Colonic mucosa (tissue), 4 donors: ENCODE measurements around the gene TTC9. TPM values are rescaled to one million over a fixed set of nuclear protein-coding genes. Genes with fewer than 3 reads are reported as not detected.

ENCODE experiments used
- DNase-seq: peaks from one replicate; pipeline ENCODE4 v3.0.0-alpha.2; 2020
- H3K27ac ChIP-seq: fragments of 200-600 bp; one replicate; pipeline ENCODE4 v1.8.0; 2021
- H3K27me3 ChIP-seq: fragments of 200-600 bp; one replicate; pipeline ENCODE4 v1.8.0; 2021
- H3K36me3 ChIP-seq: fragments of 200-600 bp; one replicate; pipeline ENCODE4 v1.8.0; 2021
- H3K4me1 ChIP-seq: fragments of 200-600 bp; one replicate; pipeline ENCODE4 v1.8.0; 2021; ENCODE audit warnings: mild to moderate bottlenecking
- H3K4me3 ChIP-seq: fragments of 200-600 bp; one replicate; pipeline ENCODE4 v1.8.0; 2021
- H3K9ac ChIP-seq, 2 donors: one replicate each; pipeline ENCODE4 v1.7.0; 2013; ENCODE audit warnings: control low read depth in 2 of 2, low read depth in 2 of 2, low read length in 2 of 2
- H3K9me3 ChIP-seq: fragments of 200-600 bp; one replicate; pipeline ENCODE4 v1.8.0; 2021
- intact Hi-C: fragments of 100-400 bp; cut with DNase I; formaldehyde crosslinking; loops from one replicate; pipeline ENCODE4 v1.14.1; 2022
- total RNA-seq, 2 donors: library from RNA; stranded (reverse); fragmentation: NEBNext Ultra II Directional in 1 of 2; extraction: Animal tissue kit (Norgen Biotek cat#: 25700) in 1 of 2; gene quantifications; one replicate each; pipeline ENCODE4 v1.2.1, GENCODE V29; 2021
- TF ChIP-seq, protein P1 (sequence below): fragments of 200-600 bp; IDR thresholded peaks from one replicate; pipeline ENCODE4 v1.8.0; 2022; ENCODE audit warnings: antibody characterized with exemption, mild to moderate bottlenecking
- donor health status: healthy.
- donor health status: DM: no; HTN: no; CAD: no.
- donor health status: DM: no; HTN: no; CAD: no.

TTC9 gene
- total RNA-seq, 2 donors from 2014 or later = 0.66 to 0.82 TPM

DNA sequence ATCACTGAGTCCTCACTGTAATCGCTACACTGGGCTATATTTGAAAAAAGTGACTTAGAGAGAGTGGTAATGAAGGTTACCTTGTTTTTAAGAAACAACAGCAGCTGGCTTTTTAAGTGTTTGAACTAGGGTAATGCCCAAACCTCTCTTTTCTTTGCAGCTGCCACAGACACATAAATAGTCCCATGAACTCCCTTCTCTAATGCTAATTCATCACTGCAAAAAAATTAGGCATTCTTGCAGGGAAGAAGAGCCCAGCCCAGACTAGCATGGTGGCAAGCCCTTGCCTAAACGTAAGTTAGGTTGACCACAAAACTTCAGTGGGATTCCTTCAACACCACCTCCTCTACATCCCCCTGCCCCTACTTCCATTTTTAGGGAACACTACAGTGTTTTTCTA is 23.4 kb upstream of the TTC9 start:
- TF ChIP-seq, protein P1, sequence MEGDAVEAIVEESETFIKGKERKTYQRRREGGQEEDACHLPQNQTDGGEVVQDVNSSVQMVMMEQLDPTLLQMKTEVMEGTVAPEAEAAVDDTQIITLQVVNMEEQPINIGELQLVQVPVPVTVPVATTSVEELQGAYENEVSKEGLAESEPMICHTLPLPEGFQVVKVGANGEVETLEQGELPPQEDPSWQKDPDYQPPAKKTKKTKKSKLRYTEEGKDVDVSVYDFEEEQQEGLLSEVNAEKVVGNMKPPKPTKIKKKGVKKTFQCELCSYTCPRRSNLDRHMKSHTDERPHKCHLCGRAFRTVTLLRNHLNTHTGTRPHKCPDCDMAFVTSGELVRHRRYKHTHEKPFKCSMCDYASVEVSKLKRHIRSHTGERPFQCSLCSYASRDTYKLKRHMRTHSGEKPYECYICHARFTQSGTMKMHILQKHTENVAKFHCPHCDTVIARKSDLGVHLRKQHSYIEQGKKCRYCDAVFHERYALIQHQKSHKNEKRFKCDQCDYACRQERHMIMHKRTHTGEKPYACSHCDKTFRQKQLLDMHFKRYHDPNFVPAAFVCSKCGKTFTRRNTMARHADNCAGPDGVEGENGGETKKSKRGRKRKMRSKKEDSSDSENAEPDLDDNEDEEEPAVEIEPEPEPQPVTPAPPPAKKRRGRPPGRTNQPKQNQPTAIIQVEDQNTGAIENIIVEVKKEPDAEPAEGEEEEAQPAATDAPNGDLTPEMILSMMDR = no peak
- H3K9me3 ChIP-seq = no peaks in the 10 kb centered on the region
- no peaks in the 10 kb centered on the region for H3K27me3 ChIP-seq
- no peaks in the 10 kb centered on the region for H3K36me3 ChIP-seq
- intact Hi-C loops = no loop called here
- no peaks in the 10 kb centered on the region for H3K4me1 ChIP-seq
- no peak for DNase-seq
- H3K4me3 ChIP-seq = no peak overlapping the region
- H3K27ac ChIP-seq = no peak overlapping the region
- no peak overlapping the region for H3K9ac ChIP-seq

DNA sequence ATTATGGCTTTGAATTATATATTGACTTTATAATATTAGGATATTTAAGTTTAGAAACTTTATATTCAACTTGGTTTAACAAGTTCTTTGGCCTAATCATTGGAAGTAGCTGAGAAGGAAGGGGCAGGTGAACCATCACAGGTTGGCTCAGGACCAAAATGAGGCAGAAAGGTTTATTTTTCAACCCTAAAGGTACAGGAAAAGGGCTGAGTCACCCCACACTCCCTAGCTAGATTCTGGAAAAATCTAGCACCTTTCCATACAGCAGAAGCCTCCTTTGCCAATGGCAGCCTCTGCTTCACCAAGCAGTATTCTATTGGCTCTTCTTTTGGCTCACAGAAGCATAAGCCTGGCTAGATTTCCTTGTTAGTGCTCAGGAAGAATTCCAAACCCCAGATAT is 22.0 kb upstream of the TTC9 start:
- intact Hi-C loops = loop anchor here (5.0 kb wide), 2 partner anchors 93 to 198 kb away; no protein-coding TSS in a partner anchor
- no peaks in the 10 kb centered on the region for H3K36me3 ChIP-seq
- H3K27ac ChIP-seq = no peak overlapping the region
- H3K9ac ChIP-seq = no peak overlapping the region
- no peak overlapping the region for H3K4me3 ChIP-seq
- no peaks in the 10 kb centered on the region for H3K4me1 ChIP-seq
- TF ChIP-seq, protein P1 = no peak
- H3K9me3 ChIP-seq = no peaks in the 10 kb centered on the region
- no peaks in the 10 kb centered on the region for H3K27me3 ChIP-seq
- no peak for DNase-seq

DNA sequence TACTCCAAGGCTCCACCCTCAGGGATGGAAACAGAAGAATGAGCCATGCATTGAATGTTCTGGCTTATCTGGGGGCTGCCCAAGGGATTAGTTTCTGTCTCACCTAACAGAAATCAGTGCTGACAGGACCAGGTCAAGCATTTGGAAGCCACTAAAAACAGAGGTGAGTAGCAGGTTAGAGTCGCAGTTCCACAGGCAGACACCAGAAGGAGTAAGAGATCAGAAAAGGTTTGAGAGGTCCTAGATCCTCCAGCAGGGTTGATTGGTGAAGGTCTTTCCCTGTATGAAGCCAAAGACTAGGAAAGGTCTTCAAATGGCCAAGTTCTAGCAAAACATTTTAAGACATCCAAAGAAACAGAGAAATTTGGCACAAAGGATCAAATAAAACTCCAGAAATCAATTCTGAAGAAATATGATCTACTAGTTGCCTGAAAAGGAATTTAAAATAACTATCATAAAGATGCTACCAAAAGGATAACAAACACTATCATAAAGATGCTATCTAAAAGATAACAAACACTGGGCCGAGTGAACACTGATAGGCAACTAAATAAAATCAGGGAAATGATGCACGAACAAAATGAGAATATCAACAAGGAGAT is 19.5 kb upstream of the TTC9 start:
- Histone ChIP-seq H3K4me1 (no peaks in the 10 kb centered on the region), H3K4me3 (no peak overlapping the region), H3K27me3 (no peaks in the 10 kb centered on the region), H3K9ac (no peak overlapping the region), H3K9me3 (no peaks in the 10 kb centered on the region), H3K36me3 (no peaks in the 10 kb centered on the region), H3K27ac (no peak overlapping the region)
- TF ChIP-seq, protein P1 = peak; percentile 61
- intact Hi-C loops = loop anchor here (5.0 kb wide), 2 partner anchors 90 to 195 kb away; no protein-coding TSS in a partner anchor
- DNase-seq = peak; percentile 52

DNA sequence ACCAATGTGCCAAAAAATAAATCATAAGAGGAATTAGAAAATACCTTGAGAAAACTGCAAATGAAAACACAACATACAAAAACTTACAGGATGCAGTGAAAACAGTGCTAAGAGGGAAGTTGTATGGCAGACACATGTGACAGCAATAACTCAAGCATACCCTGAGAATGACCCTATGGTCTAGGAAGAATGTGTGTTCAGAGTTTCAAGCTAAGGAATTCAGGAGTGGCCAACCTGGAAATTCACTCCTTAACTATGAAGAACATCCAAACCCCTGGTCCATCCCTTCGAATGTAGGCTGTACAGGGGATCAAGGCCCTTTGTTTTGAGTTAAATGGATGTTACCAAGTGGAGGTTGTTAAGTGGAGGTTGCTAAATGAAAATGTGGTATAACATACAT is 16.7 kb upstream of the TTC9 start:
- intact Hi-C loops = loop anchor here (5.0 kb wide), 2 partner anchors 87 to 192 kb away; no protein-coding TSS in a partner anchor
- Histone ChIP-seq H3K27ac (no peak overlapping the region), H3K36me3 (no peaks in the 10 kb centered on the region), H3K9me3 (no peaks in the 10 kb centered on the region), H3K4me3 (no peak overlapping the region), H3K4me1 (no peaks in the 10 kb centered on the region), H3K27me3 (no peaks in the 10 kb centered on the region), H3K9ac (no peak overlapping the region)
- TF ChIP-seq, protein P1 = no peak
- DNase-seq = no peak

DNA sequence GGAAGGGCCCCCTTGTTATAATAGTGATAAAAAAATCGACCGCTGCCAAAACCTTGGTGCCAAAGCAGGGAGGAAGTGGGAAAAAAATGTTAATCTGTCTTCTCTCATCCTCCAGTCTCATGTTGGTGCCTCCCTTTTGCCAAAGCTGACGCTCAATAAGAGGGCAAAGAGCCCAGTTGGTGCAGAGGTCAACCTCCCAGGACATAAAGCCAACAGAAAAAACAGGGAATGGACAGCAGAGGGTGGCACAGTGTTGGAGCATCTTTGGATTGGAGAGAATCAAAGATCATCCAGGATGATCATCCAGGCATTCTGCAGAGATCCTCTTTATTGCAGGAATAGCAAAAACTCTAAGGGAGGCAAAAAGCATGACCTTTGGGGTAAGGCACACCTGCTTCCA is 9.8 kb upstream of the TTC9 start:
- intact Hi-C loops = no loop called here
- H3K36me3 ChIP-seq = no peaks in the 10 kb centered on the region
- H3K27me3 ChIP-seq = no peaks in the 10 kb centered on the region
- no peak overlapping the region for H3K4me3 ChIP-seq
- H3K4me1 ChIP-seq = no peaks in the 10 kb centered on the region
- TF ChIP-seq, protein P1 = no peak
- no peaks in the 10 kb centered on the region for H3K9me3 ChIP-seq
- H3K27ac ChIP-seq = no peak overlapping the region
- no peak for DNase-seq
- H3K9ac ChIP-seq = no peak overlapping the region
